ENCODE data around the gene CAMSAP2. TPM values are rescaled to one million over a fixed set of nuclear protein-coding genes. Genes with fewer than 3 reads are reported as not detected.
"Not testable (repeated sequence)": the region's sequence is repeated elsewhere in the genome, so short reads cannot be mapped to it uniquely, and the experiment has no call there.

The CAMSAP2 gene
- total and polyA plus RNA-seq, 2 donors (not counting 3 experiments of a cell fraction or from before 2014, with no cell fraction given) = 6.7 to 45.5 TPM

DNA sequence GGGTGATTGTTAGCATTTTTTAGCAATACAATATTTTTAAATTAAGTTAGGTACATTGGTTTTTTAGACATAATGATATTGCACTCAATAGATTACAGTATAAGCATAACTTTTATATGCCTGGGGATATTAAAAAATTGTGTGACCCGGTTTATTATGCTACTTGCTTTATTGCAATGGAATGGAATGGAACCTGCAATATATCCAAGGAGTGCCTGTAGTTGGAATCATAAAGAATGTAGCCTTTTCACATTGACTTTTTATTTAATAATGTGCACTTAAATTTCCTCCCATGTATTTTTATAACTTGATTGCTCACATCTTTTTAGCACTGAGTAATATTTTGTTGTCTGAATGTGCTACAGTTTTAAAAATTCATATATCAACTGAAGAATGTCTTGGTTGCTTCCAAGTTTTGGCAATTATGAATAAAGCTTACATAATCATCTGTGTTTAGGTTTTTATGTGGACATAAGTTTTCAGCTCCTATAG lies 49.2 kb downstream of the CAMSAP2 start:
- no TSS peak for BruUV-seq (replicated peaks)
- no peak for FAIRE-seq
- ChIA-PET CTCF (interaction anchor here (0.7 kb wide), 1 partner anchor 46 kb away, joined by 4 read pairs; no protein-coding TSS in a partner anchor), POLR2A (interaction anchor here (0.7 kb wide), 1 partner anchor 99 kb away, joined by 3 read pairs; no protein-coding TSS in a partner anchor)
- H3K4me1 ChIP-seq (ENCODE audit: control insufficient read depth, extremely low read depth, insufficient read depth, low read length) = no peaks in the 10 kb centered on the region
- H3K9ac ChIP-seq (replicated peaks; ENCODE audit: extremely low read depth, insufficient read depth, low read length) = no peak overlapping the region
- no peaks in the 10 kb centered on the region for H3K9me1 ChIP-seq (replicated peaks; ENCODE audit: control insufficient read depth, extremely low read depth, insufficient read depth, low read length)
- no peak for DNase-seq (ENCODE audit: low read depth, low spot score)
- H2AFZ ChIP-seq (ENCODE audit: low read depth, low read length) = no peak overlapping the region
- H3K79me2 ChIP-seq (ENCODE audit: control insufficient read depth, insufficient read depth, low read length) = peaks cover 81% of the 10 kb centered on the region
- dilution Hi-C loops (cut with MboI; ENCODE audit: extremely low pct_ligation_motif_present, low sequenced_read_pairs) (loop anchor here (25.0 kb wide), 1 partner anchor 176 kb away; the partner anchor contains the start of gene KIF14), intact Hi-C loops (cut with micrococcal nuclease) (no loop called here)
- H4K20me1 ChIP-seq (replicated peaks; ENCODE audit: control insufficient read depth, extremely low read depth, insufficient read depth, low read length) = peaks cover 8% of the 10 kb centered on the region
- H3K36me3 ChIP-seq (ENCODE audit: control insufficient read depth in 2 of 2, extremely low read depth in 1 of 2, insufficient read depth in 2 of 2, low read length in 2 of 2) = peaks cover 0 to 4% of the 10 kb centered on the region in 2 experiments
- H3K4me2 ChIP-seq (ENCODE audit: insufficient read depth, low read length) = no peak overlapping the region
- no peak overlapping the region for H3K4me3 ChIP-seq (replicated peaks in 1 of 3; ENCODE audit: insufficient read depth in 1 of 3, low read depth in 1 of 3, low read length in 3 of 3)
- TF ChIP-seq FOS (IDR thresholded peaks at IDR 0.05; ENCODE audit: borderline replicate concordance, insufficient read depth, low read length) = no peak
- no peak for TF ChIP-seq JUN (IDR thresholded peaks at IDR 0.05; ENCODE audit: borderline replicate concordance, insufficient read depth, insufficient read length, low read depth)
- TF ChIP-seq POLR2AphosphoS5 (IDR thresholded peaks at IDR 0.05; ENCODE audit: insufficient read depth, low read depth, low read length) = no peak
- no peak for TF ChIP-seq EZH2 (IDR thresholded peaks at IDR 0.05; ENCODE audit: borderline replicate concordance, low read depth, low read length, severe bottlenecking)
- TF ChIP-seq, protein P1, sequence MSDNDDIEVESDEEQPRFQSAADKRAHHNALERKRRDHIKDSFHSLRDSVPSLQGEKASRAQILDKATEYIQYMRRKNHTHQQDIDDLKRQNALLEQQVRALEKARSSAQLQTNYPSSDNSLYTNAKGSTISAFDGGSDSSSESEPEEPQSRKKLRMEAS (IDR thresholded peaks at IDR 0.05; ENCODE audit: insufficient read depth, insufficient read length) = no peak
- TF ChIP-seq MYC (IDR thresholded peaks at IDR 0.05; ENCODE audit: low read depth, low read length) = no peak
- no peak for TF ChIP-seq GATA2 (IDR thresholded peaks at IDR 0.05; ENCODE audit: insufficient read depth, insufficient read length, low read depth, low read length)
- no peak overlapping the region for H3K27ac ChIP-seq (ENCODE audit: insufficient read depth, low read depth, low read length)
- H3K27me3 ChIP-seq (ENCODE audit: control insufficient read depth in 2 of 2, insufficient read depth in 2 of 2, low read length in 2 of 2) = no peaks in the 10 kb centered on the region
- no peaks in the 10 kb centered on the region for H3K9me3 ChIP-seq (replicated peaks; ENCODE audit: control insufficient read depth, insufficient read depth, low read length)

- H3K9me1 ChIP-seq (replicated peaks; ENCODE audit: control insufficient read depth, extremely low read depth, insufficient read depth, low read length); H2AFZ ChIP-seq (ENCODE audit: low read depth, low read length); H3K9me3 ChIP-seq (replicated peaks; ENCODE audit: control insufficient read depth, insufficient read depth, low read length); H3K4me3 ChIP-seq (replicated peaks in 1 of 3; ENCODE audit: insufficient read depth in 1 of 3, low read depth in 1 of 3, low read length in 3 of 3); FAIRE-seq; DNase-seq (ENCODE audit: low read depth, low spot score); H3K4me2 ChIP-seq (ENCODE audit: insufficient read depth, low read length); H3K4me1 ChIP-seq (ENCODE audit: control insufficient read depth, extremely low read depth, insufficient read depth, low read length); BruUV-seq (replicated peaks); H3K36me3 ChIP-seq (ENCODE audit: control insufficient read depth in 2 of 2, extremely low read depth in 1 of 2, insufficient read depth in 2 of 2, low read length in 2 of 2); POLR2A ChIA-PET; H3K27ac ChIP-seq (ENCODE audit: insufficient read depth, low read depth, low read length); H3K27me3 ChIP-seq (ENCODE audit: control insufficient read depth in 2 of 2, insufficient read depth in 2 of 2, low read length in 2 of 2); intact Hi-C loops (cut with micrococcal nuclease); H3K9ac ChIP-seq (replicated peaks; ENCODE audit: extremely low read depth, insufficient read depth, low read length): not testable (repeated sequence)
- Histone ChIP-seq H3K79me2 (ENCODE audit: control insufficient read depth, insufficient read depth, low read length) (peaks cover 88% of the 10 kb centered on the region), H4K20me1 (replicated peaks; ENCODE audit: control insufficient read depth, extremely low read depth, insufficient read depth, low read length) (peaks cover 14% of the 10 kb centered on the region)
- CTCF ChIA-PET = interaction anchor here (1.1 to 3.8 kb wide), 4 partner anchors 10 to 168 kb away, joined by 3 to 17 read pairs (median 6); no protein-coding TSS in a partner anchor
- dilution Hi-C loops (cut with MboI; ENCODE audit: extremely low pct_ligation_motif_present, low sequenced_read_pairs) = loop anchor here (25.0 kb wide), 1 partner anchor 179 kb away; the partner anchor contains the start of gene KIF14
These were observed 52.3 kb downstream of the CAMSAP2 start for GRCh38 chr1:200791012-200791411.

Measured in endothelial cell of umbilical vein (primary cell).